ENCODE data around the gene GPR3.

DNA sequence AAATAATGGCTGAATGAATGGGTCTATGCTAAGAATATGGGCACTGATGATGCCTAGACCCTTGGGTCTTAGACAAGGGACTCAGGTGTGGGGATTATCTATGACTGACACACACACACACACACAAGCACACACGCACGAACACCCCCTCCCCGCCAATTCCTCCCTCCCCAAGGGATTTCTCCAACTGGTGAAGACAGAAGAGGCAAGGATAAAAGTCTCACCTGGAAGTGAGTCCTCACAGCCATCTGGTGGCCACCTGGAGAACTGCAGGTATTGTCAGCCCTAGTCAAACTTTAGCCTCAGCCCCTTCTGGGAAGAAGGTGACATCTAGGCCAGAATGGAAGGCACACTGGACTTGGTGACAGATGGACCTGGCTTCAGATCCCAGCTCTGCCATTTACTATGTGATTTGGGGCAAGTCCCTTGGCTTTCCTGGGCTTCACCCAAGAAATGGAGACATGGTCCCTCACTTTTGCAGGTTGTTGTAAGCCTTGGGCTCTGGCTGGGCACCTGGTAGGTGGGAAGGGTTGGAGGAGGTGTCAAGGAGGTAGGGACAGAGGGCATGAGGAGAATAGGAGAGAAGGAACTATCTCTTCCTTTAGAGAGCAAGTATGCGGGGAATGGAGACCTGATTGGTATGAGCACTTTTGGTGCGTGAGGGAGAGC lies 4.0 kb upstream of the GPR3 start:
- TF ChIP-seq POLR2AphosphoS2 (conservative IDR thresholded peaks at IDR 0.05; ENCODE audit: low read length) (no peak), ZNF302 (CRISPR knock-in tag; IDR thresholded peaks at IDR 0.05) (no peak), MAFK (IDR thresholded peaks at IDR 0.05; ENCODE audit: partially characterized antibody) (no peak), MAX (IDR thresholded peaks at IDR 0.05) (no peak), CHD2 (IDR thresholded peaks at IDR 0.05; ENCODE audit: low read length, partially characterized antibody) (no peak), POLR2A (IDR thresholded peaks at IDR 0.05; ENCODE audit: low read length) (no peak), EP300 (IDR thresholded peaks at IDR 0.05) (no peak), SMC3 (IDR thresholded peaks at IDR 0.05) (peak; percentile 79), CBX8 (IDR thresholded peaks at IDR 0.05) (no peak), PHF8 (IDR thresholded peaks at IDR 0.05; ENCODE audit: borderline replicate concordance, low read depth) (no peak), FOXS1 (CRISPR knock-in tag; IDR thresholded peaks at IDR 0.05) (no peak), RCOR1 (IDR thresholded peaks at IDR 0.05; ENCODE audit: low read depth, low read length) (no peak), CEBPB (IDR thresholded peaks at IDR 0.05) (no peak)
- TF ChIP-seq, protein P1, sequence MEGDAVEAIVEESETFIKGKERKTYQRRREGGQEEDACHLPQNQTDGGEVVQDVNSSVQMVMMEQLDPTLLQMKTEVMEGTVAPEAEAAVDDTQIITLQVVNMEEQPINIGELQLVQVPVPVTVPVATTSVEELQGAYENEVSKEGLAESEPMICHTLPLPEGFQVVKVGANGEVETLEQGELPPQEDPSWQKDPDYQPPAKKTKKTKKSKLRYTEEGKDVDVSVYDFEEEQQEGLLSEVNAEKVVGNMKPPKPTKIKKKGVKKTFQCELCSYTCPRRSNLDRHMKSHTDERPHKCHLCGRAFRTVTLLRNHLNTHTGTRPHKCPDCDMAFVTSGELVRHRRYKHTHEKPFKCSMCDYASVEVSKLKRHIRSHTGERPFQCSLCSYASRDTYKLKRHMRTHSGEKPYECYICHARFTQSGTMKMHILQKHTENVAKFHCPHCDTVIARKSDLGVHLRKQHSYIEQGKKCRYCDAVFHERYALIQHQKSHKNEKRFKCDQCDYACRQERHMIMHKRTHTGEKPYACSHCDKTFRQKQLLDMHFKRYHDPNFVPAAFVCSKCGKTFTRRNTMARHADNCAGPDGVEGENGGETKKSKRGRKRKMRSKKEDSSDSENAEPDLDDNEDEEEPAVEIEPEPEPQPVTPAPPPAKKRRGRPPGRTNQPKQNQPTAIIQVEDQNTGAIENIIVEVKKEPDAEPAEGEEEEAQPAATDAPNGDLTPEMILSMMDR (IDR thresholded peaks at IDR 0.05) = peak; percentile 70

Measured in A549 (cell line).